HG02943 (cell line): ENCODE measurements around the gene AKAP13.

Source experiments
- ATAC-seq: cut with Tn5 transposase; IDR thresholded peaks from one replicate; pipeline ENCODE4 v1.9.1; 2021; ENCODE audit warnings: mild to moderate bottlenecking, low read depth, moderate library complexity; ENCODE audit not compliant: unreplicated experiment

AKAP13 gene

DNA sequence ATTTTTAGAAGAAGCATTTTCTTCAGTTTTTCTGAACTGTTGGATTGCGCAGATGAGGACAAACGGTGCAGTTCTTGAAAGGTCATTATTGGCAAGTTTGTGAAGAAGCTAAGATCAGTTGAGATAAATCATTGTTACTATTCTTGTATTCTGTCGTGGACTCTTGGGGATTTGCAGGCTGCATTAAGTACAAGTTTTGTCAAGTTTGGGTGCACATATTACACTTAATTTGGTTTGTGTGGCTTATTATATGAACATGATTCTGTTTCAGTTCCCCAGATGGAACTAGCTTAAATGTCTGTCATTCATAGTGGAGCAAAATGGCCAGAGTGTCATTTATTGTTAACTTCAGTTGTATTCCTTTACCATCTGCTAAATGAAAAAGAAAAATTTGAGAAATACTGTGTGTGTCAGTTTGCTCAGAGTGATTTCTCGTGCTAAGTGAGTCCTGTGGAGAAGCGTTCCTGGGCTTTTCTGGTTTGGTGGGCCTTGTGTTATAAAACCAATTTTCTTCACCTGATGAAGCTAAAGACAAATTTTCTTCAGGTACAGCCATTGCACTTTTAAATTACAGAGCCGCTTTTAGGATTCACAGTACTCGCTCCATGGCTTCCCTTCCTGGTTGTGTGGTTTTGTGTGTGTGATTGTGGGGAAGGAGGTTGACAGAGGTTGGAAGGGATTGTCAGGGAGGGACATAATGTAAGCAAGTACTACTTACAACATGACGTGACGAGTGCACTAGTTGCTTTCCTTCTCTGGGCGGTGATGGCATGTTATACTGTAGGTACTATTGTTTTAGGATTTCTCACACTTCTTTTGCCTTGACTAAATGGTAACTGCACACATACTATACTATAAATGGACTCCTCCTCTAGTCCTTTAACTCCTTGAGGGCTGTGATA, 1.7 kb downstream of the AKAP13 start:
- no peak for ATAC-seq

DNA sequence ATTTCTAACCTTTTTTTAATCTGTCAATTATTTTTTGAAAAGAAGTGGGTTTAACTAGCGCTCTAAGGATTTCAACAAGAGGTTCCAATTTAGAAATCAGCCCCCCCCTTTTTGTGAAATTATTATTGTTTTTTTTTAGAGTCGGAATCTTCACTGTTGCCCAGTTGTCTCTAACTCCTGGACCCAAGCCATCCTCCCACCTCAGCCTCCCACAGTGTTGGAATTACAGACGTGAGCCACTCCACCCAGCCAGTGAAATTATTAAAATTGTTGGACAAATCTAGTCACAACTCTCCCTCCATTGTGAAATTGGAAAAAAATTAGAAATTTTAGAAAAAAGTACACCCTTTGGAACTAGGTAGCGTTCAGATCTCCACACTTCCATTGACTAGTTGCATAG, 2.5 kb downstream of the AKAP13 start:
- no peak for ATAC-seq

- ATAC-seq = no peak
Observed at GRCh38 chr15:85383470-85384148, 3.2 kb downstream of the AKAP13 start.

GRCh38 chr15:85386261-85386660, 5.9 kb downstream of the AKAP13 start:
- ATAC-seq = no peak

DNA sequence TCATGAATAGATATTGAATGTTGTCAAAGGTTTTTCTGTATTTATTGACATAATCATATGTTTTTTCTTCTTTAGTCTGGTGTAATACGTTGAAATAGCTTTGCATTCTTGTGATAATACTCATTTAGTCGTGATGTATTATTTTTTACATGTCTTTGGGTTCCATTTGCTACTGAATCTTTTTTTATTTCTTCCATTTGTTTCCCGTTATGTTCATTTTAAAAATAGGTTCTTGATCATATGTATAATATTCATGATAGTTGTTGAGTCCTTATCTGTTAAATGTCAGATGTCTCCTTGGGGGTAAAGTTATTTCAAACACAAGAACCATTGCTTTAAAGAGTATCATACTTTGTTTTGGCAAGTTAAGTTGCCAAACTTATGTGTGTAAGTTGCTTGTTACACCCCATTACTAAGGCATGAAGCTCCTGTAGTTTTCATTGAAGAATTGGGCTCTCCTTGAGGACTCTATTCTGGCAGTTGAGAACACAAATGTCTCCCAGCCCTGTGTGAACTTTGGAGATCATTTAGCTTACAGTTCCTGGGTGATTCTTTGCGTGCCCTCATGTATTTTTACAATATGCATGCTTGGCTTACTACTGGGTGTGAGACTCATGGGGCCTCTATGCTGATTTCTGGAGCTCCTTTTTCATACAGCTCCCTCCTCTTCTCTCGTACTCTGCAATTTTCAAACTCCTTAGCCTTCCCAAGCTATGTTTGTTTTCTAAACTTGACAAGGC, 8.3 kb downstream of the AKAP13 start:
- ATAC-seq = no peak

DNA sequence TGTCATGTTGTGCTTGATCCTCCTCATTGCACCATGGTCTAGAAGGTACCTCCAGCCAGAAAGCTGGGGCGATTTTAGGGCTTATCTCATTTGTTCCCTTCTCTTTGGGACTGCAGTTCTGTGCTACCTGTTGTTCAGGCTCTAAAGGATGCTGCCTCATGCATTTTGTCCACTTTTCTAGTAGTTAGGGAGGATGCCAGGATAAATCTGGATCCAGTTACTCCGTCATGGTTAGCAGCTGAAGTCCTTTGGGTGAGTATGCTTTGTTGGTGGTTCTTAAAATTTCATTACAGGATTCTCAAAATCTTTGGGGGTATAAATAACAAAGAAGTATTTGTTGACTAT, 8.9 kb downstream of the AKAP13 start:
- no peak for ATAC-seq

GRCh38 chr15:85389772-85390171, 9.4 kb downstream of the AKAP13 start:
- ATAC-seq = no peak

DNA sequence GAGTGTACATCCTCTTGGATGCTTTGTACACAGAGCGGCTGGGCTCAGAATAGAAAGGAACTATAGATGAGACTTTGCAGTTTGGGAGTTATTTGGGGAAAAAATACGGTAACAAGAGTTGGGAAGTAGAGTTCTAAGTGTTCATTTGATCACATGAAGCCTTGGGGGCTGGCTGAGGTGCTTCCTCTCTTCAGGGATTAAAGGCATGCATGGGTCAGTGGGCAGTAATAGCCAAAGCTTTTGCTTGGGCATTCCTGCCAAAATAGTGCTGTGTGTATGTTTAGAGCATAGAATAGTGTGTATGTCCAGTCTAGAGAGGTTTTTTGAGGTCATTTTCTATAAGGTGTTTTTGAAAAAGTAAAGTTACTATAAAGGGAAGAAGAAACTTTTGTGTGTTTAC, 12.8 kb downstream of the AKAP13 start:
- no peak for ATAC-seq

DNA sequence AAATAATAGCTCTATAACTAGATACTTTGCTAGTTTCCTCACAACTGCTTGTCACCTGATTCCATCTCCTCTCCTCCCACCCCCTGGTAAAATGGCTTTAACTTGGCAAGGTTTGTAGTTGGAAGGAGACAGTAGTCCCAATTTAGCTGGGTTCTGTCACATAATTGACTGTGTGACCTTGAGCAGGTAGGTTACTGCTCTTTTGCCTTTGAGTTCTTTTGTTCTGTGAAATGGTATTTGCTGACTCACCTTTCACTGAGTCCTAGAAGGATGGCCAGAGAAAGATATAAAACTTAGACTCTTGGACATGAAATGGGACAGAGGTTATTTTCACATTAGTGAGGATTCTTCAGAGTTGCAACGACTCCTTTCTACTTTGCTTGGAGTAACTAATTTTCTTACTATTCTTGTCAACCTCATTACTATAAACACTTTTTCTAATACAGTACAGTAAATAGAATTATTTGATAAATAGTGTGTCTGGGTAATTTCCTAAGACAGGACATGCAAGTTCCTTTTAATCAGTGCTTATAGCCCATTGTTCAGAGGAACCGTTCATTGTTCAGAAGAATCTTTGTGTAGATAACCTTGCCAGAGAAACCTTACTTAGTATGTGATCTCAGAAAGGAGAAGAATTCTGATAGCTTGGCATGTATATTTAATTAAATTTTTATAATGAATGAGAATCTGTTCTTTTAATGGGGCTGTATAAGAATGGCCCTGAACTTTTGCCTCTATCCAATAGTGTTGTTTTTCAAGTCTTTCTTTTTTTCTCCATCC, 14.3 kb downstream of the AKAP13 start:
- ATAC-seq = no peak

DNA sequence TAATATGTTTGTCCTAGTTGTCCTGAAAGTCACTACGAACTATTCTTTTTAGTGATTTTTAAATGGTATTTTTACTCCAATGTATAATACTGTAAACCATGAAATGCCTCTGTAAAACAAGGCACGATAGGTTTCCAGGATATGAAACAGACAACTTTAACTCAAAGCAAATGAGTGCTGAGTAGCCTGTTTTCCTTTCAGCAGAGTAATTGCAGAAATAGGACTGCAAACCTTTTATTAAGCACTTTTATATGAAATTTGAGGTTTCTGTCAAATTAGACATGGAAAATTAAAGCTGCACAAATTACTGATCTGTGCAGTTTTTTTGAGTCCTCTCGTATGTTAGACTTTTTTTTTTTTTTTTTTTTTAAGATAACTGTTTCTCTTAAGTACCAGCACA, 16.2 kb downstream of the AKAP13 start:
- ATAC-seq = no peak

DNA sequence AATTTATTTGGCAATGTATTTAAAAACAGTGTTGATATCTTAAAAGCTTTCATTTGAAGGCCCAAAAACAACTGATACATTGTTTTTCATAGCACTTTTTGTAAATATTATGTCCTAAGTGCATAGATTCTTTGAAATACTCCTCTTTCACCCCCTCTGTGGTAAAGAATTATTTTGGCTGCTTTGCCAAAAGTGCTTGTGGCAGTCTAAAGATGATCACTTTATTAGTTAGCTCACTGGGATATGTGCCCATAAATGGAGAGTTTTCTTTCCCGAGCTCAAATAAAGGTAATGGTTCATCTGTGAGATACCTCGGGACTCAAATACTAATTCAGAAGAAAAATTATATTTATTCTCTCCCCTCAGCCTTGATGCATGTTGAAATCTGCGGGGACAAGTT, 16.7 kb downstream of the AKAP13 start:
- no peak for ATAC-seq

DNA sequence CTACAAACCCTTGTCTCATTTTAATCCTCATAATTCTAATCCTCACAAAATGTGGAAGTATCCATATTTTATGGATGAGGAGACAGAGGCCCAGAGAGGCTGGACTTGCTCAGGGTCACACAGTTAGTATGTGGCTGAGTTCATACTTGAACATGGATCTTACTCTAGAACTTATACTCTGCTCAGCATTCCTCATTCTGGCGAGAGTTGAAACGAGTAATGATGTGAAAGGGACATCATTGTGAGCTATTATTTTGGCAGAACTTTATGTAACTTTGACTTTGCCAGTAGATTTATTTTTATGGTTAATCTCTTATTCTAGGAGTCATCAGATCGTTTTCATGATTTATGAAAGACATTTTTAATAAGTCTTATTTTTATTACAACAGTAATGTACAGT, 17.5 kb downstream of the AKAP13 start:
- ATAC-seq = no peak

GRCh38 chr15:85398822-85399221, 18.4 kb downstream of the AKAP13 start:
- ATAC-seq = no peak

- no peak for ATAC-seq
Observed at GRCh38 chr15:85399627-85400026, 19.2 kb downstream of the AKAP13 start.

DNA sequence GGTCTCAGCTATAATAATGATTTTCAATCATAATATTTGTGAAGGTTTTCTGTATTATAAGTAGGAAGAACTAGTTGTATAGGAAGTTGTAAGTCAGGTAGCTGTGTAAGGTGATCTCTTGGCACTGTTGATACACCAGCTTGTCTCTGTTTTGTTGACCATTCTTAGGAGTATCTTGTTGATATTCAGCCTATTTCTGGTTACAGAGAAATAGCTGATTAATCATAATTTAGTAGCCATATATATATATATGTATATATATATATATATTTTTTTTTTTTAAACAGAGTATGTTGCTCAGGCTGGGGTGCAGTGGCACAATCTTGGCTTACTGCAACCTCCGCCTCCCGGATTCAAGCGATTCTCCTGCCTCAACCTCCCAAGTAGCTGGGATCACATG, 20.2 kb downstream of the AKAP13 start:
- ATAC-seq = no peak

DNA sequence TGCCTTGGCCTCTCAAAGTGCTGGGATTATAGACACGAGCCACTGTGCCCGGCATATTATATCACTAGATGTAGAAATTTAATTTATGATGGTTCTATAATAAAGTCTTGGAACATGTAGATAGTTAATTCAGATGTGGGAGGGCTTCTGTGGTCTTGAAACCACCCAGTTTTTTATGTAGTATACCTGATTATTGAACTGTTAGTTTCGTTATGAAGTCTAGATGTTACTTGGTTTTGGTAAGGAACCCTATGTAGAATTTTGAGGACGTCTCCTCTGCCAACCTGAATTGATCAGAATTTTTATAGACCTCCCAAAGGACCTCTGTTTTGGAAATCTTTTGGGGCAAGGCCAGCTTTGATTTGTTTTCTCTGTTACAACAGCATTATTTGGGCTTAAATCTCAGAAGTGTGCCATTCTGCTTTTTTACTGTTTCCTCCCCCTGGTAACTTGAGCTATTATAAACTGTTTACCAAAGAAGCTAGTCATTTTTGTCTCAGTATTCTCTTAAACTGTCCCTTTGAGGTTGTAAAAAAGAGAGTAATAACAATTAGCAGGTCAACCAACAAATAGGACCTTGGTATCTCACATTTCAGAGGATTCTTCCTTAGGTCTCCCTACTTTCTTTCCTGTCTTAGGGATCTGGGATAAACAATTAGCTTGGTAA, 20.8 kb downstream of the AKAP13 start:
- ATAC-seq = no peak

DNA sequence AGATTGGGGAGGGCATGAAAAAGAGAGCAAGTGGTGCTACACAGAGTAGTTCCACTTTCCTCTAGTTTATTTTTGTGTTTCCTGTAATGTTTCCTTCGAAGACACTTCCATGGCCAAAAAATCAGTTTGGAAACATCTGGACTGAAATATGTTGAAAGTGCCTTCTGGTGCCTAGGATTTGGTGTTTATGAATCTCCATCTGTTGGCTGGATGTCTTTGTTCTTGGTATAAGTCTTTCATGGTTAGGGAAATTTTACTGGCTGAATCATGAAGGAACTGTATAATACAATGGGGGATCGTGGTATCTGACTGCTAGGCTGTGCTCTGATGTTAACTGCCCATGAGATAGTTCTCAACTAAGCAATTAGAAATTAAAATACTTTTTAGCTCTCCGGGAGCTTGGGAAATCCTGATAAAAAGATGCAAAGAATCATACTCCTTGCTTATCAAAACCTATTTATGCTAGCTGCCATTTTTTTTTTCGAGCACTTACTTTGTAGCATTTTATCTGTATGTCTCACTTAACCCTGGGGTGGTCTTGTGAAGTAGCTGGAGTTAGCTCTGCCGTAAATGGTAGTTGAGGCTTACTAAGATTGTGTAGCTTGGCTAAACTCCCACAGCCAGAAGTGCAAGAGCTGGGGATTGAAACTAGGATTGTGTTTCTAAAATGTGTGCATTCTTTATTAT, 21.9 kb downstream of the AKAP13 start:
- no peak for ATAC-seq

- ATAC-seq = no peak
Observed at GRCh38 chr15:85403745-85404144, 23.3 kb downstream of the AKAP13 start.

DNA sequence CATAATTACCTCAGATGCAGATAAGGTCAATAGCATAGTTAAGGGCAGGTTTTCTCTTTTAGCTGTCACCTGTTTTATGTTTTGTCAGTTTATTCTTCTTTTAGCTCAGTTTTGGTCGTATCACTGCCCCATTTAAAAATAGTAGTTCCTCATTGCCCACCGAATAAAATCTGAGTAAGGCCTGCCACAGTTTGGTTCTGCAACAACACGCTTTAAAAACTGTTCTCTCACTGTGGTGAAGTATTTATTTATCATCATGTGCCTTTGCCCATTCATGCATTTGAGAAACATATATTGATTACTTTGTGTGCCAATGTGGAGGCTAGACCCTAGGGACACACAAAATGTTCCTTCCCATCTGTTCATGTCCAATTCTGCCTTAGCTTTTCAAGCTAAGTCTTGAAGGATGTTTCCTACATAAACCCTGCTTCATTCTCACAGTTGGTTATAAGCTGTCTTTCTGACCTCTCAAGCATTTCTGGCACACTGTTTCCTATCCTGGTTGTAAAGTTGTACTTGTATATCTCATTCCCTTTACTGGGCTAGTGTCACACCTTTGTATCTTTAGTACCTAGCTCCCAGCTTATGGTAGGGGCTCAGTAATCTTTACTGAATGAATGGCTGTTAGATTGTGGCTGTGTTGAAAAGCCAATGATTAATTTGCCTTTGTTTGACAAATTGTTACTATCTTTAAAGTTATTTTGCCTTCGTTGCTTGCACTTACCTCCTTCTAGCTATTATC, 23.9 kb downstream of the AKAP13 start:
- ATAC-seq = no peak
